ENCODE results near the gene ZNF804A.

DNA sequence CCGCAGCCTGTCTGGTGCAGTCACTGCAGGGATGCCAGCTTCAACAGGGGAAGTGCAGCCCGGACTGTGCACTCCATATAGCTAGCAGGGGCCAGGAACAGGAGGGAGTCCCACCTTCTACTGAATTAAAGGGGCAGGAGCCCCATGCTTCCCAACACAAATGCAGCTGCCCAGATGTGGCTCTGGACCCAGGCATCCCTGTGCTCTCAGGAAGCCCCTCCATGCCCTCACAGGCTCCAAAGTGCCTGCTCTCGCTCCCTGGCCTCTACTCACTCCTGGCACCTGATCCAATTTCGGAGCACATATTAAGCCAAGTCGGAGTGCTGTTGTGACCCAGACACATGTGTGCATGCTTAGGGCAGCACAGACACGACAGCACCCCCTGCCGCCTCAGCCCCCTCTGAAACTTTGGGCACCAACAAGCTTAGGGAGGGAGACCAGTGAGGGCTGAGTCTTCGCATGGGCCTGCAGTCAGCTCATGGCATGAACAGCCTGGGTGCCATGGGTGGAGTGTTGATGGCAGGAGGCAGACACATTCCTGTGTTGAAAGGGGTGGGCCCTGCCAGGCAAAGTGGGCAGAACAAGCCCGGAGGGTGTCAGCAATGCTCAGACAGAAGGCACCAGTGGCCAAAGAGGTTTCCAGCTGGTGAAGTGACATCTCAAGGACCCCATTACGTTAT, 83.5 kb downstream of the ZNF804A start:
- no peak for TF ChIP-seq POLR2AphosphoS5 (IDR thresholded peaks at IDR 0.05; ENCODE audit: low read depth, low read length)
- TF ChIP-seq, protein P1, sequence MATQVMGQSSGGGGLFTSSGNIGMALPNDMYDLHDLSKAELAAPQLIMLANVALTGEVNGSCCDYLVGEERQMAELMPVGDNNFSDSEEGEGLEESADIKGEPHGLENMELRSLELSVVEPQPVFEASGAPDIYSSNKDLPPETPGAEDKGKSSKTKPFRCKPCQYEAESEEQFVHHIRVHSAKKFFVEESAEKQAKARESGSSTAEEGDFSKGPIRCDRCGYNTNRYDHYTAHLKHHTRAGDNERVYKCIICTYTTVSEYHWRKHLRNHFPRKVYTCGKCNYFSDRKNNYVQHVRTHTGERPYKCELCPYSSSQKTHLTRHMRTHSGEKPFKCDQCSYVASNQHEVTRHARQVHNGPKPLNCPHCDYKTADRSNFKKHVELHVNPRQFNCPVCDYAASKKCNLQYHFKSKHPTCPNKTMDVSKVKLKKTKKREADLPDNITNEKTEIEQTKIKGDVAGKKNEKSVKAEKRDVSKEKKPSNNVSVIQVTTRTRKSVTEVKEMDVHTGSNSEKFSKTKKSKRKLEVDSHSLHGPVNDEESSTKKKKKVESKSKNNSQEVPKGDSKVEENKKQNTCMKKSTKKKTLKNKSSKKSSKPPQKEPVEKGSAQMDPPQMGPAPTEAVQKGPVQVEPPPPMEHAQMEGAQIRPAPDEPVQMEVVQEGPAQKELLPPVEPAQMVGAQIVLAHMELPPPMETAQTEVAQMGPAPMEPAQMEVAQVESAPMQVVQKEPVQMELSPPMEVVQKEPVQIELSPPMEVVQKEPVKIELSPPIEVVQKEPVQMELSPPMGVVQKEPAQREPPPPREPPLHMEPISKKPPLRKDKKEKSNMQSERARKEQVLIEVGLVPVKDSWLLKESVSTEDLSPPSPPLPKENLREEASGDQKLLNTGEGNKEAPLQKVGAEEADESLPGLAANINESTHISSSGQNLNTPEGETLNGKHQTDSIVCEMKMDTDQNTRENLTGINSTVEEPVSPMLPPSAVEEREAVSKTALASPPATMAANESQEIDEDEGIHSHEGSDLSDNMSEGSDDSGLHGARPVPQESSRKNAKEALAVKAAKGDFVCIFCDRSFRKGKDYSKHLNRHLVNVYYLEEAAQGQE (IDR thresholded peaks at IDR 0.05; ENCODE audit: insufficient read depth in 1 of 2, low read depth in 2 of 2, low read length in 2 of 2), result no peak

Data from PFSK-1 (cell line).